HepG2 (cell line): Measurements from ENCODE around the gene MAP4K3.

Source experiments
- HES4 ChIP-seq: sonication (generic); formaldehyde crosslinking; IDR thresholded peaks from 2 replicates; pipeline ENCODE4 v1.9.0; 2021; ENCODE audit warnings: mild to moderate bottlenecking, missing genetic modification reagents, borderline replicate concordance
- RNF219 ChIP-seq: sonication (generic); formaldehyde crosslinking; IDR thresholded peaks from 2 replicates; pipeline ENCODE4 v1.5.0; 2020; ENCODE audit warnings: mild to moderate bottlenecking, missing genetic modification reagents

- TF ChIP-seq HES4 (CRISPR knock-in tag) = no peak
- no peak for TF ChIP-seq RNF219
Observed at GRCh38 chr2:39466311-39466710, 29.2 kb upstream of the MAP4K3 start.
